GOT3 (cell line): ENCODE data around the gene ACOT6.
A peak's percentile ranks its signal among the peaks of the same experiment; 100 is the strongest.
"Not testable (repeated sequence)": the region's sequence is repeated elsewhere in the genome, so short reads cannot be mapped to it uniquely, and the experiment has no call there.

Experiments
- DNase-seq: peaks from one replicate; lab custom pipeline; 2025; ENCODE audit warnings: mixed read lengths; lab: John Stamatoyannopoulos, UW

The ACOT6 gene

DNA sequence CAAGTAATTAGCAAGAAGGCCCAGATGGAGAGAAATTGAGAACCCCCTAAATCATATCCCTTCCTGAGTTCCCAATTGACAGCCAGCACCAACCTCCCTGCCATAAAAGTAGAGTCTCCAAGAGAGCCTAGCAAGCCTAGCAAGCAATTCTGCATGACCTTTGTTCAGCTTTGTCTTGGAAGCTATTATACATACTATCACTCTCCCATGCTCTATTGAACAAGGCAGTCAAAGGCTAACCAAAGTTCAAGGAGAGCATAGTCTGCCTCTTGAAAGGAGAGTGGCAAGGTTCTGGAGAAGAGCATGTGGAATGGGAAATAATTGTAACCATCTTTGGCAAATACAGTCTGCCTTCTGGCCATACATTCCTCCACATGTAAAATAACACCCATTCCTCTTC, 12.8 kb upstream of the ACOT6 start:
- DNase-seq: no peak

- no peak for DNase-seq
These were observed 9.3 kb upstream of the ACOT6 start for GRCh38 chr14:73602994-73603393.

GRCh38 chr14:73606271-73606670, 6.0 kb upstream of the ACOT6 start:
- no peak for DNase-seq

DNA sequence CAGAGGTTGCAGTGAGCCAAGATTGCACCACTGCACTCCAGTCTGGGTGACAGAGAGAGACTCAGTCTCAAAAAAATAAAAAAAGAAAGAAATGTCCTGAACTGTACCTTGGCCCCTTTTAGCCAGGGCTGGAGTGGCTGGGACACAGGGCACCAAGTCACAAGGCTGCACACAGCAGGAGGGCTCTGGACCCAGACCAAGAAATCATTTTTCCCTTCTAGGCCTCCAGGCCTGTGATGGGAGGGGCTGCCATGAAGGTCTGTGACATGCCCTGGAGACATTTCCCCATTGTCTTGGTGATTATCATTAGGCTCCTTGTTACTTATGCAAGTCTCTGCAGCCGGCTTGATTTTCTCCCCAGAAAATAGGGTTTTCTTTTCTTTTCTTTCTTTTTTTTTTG, 5.1 kb upstream of the ACOT6 start:
- DNase-seq: no peak

- DNase-seq: no peak
These were observed 1.6 kb upstream of the ACOT6 start for GRCh38 chr14:73610687-73611086.

GRCh38 chr14:73613046-73613383, 698 bp downstream of the ACOT6 start:
- no peak for DNase-seq

DNA sequence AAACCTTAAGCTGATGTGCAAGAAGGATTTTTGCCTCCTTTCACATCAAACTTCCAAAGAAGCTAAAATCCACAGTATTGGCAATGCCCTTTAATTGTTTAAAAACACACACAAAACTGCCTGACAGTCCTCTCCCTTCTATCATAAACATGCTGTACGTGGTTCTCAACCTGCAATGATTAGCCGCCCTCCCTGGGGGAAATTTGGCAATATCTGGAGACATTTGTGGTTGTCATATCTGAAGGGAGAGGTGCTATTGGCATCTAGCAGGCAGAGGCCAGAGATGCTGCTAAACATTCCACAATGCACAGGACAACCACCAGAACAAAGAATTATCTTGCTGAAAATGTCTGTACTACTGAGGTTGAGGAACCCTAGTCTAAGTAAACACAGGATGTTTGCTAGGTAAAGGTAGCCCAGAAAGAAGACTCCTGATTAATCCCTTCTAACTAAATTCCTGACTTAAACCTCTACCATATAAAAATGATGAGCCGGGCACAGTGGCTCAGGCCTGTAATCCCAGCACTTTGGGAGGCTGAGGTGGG, 1.2 kb downstream of the ACOT6 start:
- DNase-seq: no peak

DNA sequence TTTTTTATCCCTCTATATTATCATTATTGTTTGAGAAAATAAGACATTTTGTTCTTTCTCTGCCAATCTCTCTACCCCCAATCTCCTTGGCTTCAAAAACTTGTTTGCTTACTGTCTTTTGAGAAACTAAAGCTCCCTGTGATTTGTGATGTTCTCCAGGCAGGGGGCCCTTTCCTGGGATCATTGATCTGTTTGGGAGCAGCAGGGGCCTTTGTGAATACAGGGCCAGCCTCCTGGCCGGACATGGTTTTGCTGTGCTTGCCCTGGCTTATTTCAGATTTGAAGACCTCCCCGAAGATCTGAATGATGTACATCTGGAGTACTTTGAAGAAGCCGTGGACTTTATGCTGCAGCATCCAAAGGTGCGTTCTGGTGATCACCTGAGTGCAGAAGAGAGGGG, 4.5 kb downstream of the ACOT6 start:
- no peak for DNase-seq

DNA sequence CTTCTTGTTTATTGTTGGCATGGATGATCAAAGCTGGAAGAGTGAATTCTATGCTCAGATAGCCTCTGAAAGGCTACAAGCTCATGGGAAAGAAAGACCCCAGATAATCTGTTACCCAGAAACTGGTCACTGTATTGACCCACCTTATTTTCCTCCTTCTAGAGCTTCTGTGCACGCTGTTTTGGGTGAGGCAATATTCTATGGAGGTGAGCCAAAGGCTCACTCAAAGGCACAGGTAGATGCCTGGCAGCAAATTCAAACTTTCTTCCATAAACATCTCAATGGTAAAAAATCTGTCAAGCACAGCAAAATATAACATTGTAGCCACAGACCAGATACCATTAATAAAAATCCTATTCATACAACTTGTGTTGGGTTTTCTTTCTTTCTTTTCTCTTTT, 7.2 kb downstream of the ACOT6 start:
- DNase-seq: no peak

DNA sequence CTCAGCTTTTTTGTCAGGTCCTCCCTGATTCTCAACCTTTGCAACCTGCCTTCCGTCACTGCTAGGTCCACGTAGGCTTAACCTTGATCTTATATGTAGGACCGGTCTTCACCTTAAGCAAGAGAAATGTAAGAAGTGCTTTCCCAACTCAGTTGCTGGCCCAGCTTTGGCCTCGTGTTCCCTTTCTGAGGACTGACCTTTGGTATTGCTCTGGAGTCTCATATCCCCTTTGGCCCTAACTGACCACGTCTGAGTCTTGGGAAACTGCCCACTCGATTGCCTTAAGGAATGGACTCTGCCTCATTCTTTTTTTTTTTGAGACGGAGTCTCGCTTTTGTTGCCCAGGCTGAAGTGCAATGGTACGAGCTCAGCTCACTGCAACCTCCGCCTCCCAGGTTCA, 8.0 kb downstream of the ACOT6 start:
- no peak for DNase-seq

DNA sequence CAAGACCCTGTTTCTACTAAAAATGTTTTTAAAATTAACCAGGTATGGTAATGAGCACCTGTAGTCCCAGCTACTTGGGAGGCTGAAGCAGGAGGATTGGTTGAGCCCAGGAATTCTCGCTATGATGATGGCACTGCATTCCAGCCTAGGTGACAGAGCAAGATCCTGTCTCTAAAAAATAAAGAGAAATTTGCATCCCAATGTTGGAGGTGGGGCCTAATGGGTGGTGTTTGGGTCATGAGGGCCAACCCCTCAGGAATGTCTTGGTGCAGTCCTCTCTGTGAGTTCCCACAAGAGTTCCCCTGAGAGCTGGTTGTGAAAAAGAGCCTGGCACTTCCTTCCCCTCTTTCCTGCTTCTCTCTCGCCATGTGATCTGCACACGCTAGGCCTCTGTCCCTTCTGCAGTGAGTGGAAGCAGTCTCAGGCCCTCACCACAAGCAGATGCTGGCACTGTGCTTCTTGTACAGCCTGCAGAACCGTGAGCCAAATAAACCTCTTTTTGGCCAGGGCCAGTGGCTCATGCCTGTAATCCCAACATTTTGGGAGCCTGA, 11.3 kb downstream of the ACOT6 start:
- no peak for DNase-seq

DNA sequence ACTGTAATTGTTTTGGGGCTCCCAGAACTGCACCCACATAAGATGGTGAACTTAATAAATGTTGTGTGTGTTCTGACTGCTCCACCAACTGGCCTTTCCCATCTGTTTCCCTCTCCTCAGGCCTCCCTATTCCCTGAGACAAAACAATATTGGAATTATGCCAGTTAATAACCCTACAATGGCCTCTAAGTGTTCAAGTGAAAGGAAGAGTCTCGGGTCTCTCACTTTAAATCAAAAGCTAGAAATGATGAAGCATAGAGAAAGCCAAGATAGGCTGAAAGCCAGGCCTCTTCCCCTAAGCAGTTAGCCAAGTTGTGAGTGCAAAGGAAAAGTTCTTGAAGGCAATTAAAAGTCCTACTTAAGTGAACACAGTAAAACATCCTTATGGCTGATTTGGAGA, 13.4 kb downstream of the ACOT6 start:
- DNase-seq: no peak

DNA sequence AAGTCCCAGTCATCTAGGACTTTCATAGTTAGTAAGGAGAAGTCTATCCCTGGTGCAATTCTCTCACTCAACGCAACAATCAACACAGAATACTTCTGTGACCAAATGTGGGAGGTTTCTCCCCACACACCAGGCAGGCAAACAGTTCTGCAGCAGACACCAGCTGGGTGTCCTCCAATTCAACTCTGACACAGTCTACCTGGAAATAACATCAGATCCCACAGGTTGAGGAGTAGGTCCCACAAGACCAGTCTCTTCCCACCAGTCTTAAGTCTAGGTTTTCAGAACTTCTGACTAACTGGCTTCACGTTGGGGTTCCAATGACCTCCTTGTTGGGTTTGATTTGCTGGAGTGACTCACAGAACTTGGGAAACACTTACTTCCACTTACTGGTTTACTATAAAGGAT, 14.8 kb downstream of the ACOT6 start:
- DNase-seq: no peak

DNA sequence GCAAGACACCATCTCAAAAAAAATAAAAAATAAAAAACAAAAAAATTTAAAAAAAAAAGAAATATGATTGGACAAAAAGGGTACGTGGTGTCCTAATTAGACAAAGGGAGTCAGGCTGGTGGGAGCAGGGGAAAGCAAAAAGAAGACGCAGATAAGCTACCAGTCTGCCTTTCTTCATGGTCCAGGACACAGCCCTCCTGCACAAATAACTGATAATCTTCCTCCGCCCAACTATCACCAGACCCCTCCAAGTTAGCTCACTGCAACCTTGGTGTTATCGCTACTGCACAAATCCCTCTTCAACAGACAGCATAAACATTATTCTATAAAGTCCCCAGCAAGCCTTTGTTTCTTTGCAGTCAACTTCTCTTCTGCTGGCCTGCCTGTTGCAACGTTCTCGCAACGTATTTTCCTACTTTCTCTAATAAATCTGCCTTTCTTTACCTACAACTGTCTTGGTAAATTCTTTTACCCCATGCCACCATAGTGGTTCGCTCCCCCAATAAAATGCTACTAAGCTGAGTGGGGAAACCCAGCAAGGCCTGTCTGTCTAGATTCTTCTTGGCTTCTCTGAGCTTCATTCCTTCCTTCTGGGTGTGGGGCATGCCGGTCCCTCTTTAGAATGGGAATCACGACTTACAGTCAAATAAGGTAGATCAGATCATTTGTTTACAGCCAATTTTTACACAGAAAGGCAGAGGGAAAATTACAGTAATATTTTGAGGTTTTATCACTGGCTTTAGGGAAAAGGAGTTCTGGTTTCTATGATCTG, 17.9 kb downstream of the ACOT6 start:
- DNase-seq: no peak

- no peak for DNase-seq
These were observed 21.0 kb downstream of the ACOT6 start for GRCh38 chr14:73633116-73634010.

DNA sequence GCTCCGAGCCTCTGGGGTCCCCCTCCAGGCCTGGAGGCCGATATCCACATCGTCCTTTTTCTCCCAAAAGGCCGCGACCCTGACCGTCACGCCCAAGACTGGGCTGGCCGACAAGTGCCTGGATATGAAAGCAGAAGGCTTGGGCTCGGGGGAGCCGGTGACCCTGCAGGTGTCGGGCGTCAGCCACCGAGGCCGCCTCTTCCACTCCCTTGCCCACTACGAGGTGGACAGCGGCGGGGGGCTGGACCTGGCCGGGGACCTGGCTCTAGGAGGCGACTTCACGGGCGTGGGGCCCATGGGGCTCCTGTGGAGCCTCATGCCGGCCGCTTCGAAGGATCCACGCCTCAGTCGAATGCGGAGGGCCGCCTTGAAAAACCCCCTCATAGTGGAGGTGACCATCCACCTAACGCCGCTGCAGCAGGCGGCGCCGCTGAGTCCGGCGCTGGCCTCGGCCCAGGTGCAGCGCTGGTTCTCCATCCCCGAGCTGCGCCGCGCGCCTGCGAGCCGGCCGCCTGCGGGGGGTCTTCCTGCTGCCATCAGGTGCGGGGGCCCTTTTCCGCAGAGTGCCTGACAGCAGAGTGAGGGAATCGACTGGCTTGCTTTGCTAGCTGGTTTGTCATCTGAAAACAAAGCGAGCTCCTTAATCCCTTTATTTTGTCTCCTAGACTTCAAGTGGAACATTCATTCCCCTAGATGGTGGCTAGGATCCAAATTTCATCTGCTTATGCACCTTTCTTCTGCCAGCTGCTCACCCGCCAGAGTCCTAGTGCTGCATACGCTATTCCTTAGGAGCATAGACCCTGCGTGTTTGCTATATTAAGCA, 21.9 kb downstream of the ACOT6 start:
- DNase-seq: no peak

GRCh38 chr14:73636355-73636754, 24.0 kb downstream of the ACOT6 start:
- not testable (repeated sequence) for DNase-seq

GRCh38 chr14:73637830-73638229, 25.5 kb downstream of the ACOT6 start:
- no peak for DNase-seq

- no peak for DNase-seq
These were observed 28.6 kb downstream of the ACOT6 start for GRCh38 chr14:73640796-73641365.

DNA sequence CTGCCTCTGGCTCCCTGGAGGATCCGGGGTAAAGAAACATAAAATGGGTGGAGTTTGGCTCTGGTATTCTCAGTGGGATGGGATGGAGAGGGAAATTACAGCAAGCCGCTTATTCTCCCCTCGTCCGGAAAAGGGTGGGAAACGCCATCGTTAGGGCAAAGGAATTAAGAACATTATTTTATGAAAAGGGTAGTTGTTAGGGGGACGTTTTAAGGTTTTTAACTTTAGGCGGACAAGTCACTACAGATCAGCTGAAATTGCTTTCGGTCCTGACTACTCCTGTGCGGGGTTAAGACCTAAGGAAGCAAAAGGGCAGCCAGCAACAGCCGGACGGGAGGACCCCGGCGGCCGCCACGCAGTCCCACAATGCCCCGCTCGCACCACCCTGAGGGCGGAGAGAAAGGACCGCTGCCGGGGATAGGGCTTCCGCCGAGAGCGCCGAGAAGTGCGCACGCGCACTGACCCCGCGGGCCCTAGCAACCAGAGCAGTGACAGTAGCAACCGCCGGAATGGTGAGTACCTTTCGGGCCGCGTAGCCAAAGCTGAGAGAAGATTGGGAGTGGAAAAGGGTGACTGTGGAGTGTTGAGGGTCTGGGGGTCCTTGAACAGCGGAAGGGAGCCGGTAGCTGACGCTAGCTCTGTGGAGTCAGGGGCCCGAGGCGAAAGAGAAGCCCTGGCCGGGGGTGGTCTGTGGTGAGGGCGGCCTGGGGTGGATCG, 32.4 kb downstream of the ACOT6 start, which contains the start of gene DNAL1:
Gene DNAL1 (plus strand): TSS at position 456 of the 717 bp plus-strand sequence. CDS start 54 bp downstream, at position 510.
- peak; percentile 64 for DNase-seq

- DNase-seq: no peak
These were observed 32.9 kb downstream of the ACOT6 start for GRCh38 chr14:73645248-73645610.
